Coronary artery (tissue), 2 donors: ENCODE data around the gene ZNF316.

Source experiments
- DNase-seq: peaks from one replicate; pipeline ENCODE4 v3.0.0-alpha.2; 2017; ENCODE audit warnings: low spot score
- H3K27ac ChIP-seq, 2 donors: fragments of 200-600 bp; sonication (generic); one replicate each; pipeline ENCODE4 v1.5.1; 2016 to 2019
- H3K4me3 ChIP-seq: fragments of 200-600 bp; sonication (generic); 2 replicates; pipeline ENCODE4 v1.5.1; 2016; ENCODE audit warnings: mild to moderate bottlenecking, moderate library complexity
- TF ChIP-seq, protein P1 (sequence below): fragments of 200-600 bp; sonication (generic); IDR thresholded peaks from one replicate; pipeline ENCODE4 v1.5.1; 2019; ENCODE audit warnings: antibody characterized with exemption

The ZNF316 gene

DNA sequence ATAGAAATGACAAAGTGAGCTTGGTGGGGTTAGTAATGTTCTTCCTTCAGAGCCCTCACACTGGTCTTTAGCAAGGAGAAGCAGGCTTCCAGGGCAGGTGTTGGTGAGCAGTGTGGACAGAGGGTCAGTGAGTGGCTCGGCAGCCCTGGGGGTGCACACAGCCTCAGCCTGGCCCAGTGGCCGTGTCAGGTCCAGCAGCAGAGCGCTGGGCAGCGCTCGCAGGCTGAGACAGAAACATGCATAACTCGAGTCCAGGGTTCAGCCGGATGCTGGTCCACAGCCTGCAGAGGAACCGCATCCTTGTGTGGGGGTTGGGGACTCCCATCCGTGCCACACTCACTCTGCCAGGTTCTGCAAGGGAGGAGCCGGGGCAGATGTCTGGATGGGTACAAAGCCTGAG is 32.7 kb upstream of the ZNF316 start:
- Histone ChIP-seq H3K4me3 (no peak overlapping the region), H3K27ac (no peak overlapping the region)
- TF ChIP-seq, protein P1, sequence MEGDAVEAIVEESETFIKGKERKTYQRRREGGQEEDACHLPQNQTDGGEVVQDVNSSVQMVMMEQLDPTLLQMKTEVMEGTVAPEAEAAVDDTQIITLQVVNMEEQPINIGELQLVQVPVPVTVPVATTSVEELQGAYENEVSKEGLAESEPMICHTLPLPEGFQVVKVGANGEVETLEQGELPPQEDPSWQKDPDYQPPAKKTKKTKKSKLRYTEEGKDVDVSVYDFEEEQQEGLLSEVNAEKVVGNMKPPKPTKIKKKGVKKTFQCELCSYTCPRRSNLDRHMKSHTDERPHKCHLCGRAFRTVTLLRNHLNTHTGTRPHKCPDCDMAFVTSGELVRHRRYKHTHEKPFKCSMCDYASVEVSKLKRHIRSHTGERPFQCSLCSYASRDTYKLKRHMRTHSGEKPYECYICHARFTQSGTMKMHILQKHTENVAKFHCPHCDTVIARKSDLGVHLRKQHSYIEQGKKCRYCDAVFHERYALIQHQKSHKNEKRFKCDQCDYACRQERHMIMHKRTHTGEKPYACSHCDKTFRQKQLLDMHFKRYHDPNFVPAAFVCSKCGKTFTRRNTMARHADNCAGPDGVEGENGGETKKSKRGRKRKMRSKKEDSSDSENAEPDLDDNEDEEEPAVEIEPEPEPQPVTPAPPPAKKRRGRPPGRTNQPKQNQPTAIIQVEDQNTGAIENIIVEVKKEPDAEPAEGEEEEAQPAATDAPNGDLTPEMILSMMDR = no peak
- no peak for DNase-seq

GRCh38 chr7:6606866-6607583 is 30.1 kb upstream of the ZNF316 start:
- no peak for DNase-seq
- TF ChIP-seq, protein P1 = no peak
- H3K4me3 ChIP-seq = no peak overlapping the region
- no peak overlapping the region for H3K27ac ChIP-seq

DNA sequence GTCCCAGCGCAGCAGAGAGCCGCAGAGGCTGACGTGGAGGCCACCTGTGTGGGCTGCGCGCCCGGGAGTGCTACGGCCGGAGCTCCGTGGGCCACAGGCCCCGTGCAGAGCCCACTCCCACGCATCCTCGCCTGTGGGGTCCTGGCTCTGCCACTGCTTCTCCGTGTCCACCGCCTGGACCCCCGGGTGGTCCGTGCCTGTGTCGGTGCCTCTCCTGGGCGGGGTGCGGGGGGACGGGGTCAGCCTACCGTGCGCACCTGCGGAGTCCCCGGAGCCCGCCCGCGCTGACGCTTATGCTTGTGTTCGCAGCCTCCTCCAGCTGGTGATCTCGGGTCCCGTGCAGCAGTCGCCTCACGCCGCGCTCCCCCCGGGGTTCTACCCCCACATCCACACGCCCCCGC is 29.5 kb upstream of the ZNF316 start:
- Histone ChIP-seq H3K27ac (no peak overlapping the region), H3K4me3 (no peak overlapping the region)
- TF ChIP-seq, protein P1 = no peak
- no peak for DNase-seq

DNA sequence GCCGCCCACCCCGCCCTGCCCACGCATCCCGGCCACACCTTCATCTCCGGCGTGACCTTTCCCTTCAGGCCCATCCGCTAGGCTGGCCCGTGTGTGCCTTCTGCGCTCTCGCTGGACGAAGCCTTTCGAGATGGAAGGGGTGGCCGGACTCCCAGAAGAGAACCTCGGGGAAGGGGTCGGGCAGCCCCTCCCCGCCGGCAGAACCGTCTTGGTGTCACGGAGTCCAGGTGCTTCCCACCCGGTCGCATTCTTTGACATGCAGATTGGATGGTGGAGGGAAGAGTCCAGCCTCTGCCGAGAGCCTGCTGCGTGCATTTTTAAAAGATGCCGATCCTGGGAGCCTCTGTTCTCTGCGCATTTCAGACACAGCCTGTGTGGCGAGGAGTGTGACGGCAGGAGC is 29.0 kb upstream of the ZNF316 start:
- H3K4me3 ChIP-seq = no peak overlapping the region
- TF ChIP-seq, protein P1 = no peak
- no peak overlapping the region for H3K27ac ChIP-seq
- DNase-seq = no peak

GRCh38 chr7:6608794-6609193 is 28.3 kb upstream of the ZNF316 start:
- no peak for DNase-seq
- TF ChIP-seq, protein P1 = no peak
- Histone ChIP-seq H3K4me3 (no peak overlapping the region), H3K27ac (no peak overlapping the region)

- H3K4me3 ChIP-seq = no peak overlapping the region
- no peak for DNase-seq
- TF ChIP-seq, protein P1 = no peak
- H3K27ac ChIP-seq = no peak overlapping the region
These were observed 24.3 kb upstream of the ZNF316 start for GRCh38 chr7:6612819-6613218.

DNA sequence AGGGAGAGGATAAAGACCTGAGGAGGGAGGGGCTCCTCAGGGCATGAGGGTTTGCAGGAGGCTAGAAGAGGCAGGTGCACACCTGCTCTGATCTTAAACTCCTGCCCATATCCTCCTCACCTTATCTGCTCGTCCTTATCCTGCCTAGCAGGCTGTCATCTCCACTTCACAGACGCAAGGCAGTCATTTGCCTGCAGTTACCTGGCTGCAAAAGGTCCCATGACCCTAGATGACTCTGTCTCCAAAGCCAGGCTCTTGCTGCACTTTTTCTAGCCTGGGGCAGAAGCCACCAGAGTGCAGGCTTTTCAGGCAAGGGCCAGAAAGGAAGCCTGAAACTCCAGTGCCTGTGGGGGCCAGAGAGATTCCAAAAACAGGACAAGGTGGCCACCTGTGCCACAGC is 23.4 kb upstream of the ZNF316 start:
- H3K4me3 ChIP-seq = no peak overlapping the region
- TF ChIP-seq, protein P1 = no peak
- no peak for DNase-seq
- no peak overlapping the region for H3K27ac ChIP-seq
